SKM-1 treated with dmso at 0.1 percent for 144 hours (cell line): ENCODE data around the gene ATL3.
"Not testable (repeated sequence)": the region's sequence is repeated elsewhere in the genome, so short reads cannot be mapped to it uniquely, and the experiment has no call there.

Experiments
- DNase-seq: peaks from one replicate; lab custom pipeline; 2025; ENCODE audit not compliant: unreplicated experiment; lab: John Stamatoyannopoulos, UW

Gene ATL3

DNA sequence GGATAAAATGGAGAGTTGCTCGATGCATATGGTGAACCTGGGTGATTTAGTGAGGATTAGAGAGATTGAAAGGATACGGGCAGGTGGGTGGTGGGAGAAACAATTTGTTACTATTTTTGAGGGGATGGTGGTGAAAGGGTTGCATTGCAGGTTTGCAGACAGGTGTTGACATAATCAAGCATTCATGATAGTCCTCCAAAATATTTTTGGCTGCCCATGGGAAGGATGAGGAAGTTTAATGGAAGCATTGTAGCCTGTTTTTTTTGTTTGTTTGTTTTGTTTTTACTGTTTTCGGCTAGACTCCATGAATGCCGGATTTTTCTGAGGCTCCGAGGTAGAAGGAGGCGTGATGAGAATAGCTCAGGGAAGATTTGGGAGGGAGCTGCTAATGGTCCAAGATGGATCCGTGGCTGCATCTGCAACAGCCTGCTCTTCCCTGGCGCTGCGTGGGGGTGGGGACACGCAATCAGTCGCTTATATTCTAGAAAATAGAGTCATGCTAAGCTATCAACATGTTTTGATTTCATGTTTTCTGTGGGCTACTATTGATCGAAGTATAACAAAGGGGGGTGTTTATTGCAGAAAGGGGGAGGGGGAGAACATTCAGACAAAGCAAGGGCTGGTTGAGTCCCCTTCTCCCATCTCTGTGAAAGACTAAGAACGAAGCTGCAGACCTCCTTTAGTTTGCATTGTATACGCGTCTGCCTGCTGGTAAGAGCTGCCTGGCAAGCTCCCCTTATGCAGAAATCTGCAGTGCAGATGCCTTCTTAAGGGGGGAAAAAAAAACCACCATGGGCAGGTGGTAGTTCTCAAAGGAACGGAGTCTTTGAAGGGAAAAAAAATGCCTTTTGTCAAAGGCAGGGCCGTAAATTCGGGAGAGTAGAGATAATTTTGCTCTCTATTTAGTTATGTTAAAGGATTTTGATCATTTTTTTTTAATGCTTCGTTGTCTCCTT, 11.2 kb upstream of the ATL3 start:
- DNase-seq, result no peak

DNA sequence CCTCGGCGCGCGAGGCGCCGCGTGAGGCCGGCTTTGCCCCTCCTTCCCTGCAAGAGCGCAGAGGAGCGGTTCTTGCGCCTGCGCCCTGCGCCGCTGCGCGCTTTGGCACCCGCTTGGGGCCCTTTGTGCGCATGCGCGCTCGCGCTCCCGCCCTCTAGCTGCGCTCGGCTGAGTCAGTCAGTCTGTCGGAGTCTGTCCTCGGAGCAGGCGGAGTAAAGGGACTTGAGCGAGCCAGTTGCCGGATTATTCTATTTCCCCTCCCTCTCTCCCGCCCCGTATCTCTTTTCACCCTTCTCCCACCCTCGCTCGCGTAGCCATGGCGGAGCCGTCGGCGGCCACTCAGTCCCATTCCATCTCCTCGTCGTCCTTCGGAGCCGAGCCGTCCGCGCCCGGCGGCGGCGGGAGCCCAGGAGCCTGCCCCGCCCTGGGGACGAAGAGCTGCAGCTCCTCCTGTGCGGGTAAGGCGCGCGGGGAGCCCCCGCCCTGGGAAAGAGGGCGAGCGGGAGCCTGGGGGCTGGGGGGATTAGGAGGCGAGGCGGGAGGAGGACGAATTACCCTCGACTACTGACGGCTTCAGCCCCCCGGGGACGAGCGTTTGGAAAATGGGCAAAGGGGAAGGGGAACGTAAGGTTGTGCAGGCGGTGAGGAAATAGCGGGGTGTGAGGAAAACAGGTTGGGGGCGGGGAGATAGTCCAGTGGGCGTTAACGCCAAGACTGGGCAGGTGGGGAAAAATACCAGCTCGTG, 10.3 kb upstream of the ATL3 start, which contains the start of gene RTN3:
RTN3 (plus strand) TSS at position 180 of the 745 bp plus-strand sequence; CDS start at position 317, 137 bp downstream.
- DNase-seq, result peak; percentile 95

DNA sequence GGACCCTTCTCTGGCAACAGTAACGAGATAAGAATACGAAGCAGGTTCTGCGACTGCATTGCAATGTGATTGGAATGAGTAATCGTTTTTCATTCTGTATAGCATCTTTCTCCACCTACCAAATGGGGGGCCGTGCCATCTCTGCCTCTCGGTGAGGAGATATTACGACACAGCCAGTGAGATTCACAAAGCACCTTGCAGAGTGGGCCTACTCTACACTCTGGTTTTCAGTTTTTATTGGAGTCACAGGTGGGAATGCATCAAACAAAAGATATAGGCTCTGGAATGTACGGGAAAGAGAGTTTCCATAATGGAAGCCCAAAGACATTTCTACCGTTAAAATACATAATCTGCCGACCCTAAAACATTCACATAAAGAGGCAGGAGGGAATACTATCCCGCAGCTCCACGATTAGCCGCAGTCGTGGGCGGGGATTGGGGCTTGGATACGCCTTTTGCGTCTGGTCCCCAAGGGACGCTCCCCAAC, 9.7 kb upstream of the ATL3 start:
- DNase-seq, result no peak

DNA sequence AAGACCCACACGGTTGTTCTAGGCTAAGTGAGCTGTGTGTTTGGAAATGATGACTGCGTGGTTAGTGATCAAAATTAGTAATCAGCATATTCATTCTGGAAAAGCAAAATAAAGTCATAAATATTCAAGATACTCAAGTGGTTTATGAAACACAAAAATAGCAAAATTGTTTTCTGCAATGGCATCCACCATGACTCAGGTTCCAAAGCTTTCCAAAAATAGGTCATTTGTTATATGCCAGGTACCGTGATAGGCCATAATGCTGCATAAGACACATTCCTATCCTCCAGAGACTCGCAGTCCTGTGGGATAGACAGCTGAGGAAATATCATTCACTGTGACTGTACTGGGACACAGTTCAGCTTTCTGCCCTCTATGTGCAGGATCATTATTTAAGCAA, 2.4 kb upstream of the ATL3 start:
- DNase-seq, result no peak

DNA sequence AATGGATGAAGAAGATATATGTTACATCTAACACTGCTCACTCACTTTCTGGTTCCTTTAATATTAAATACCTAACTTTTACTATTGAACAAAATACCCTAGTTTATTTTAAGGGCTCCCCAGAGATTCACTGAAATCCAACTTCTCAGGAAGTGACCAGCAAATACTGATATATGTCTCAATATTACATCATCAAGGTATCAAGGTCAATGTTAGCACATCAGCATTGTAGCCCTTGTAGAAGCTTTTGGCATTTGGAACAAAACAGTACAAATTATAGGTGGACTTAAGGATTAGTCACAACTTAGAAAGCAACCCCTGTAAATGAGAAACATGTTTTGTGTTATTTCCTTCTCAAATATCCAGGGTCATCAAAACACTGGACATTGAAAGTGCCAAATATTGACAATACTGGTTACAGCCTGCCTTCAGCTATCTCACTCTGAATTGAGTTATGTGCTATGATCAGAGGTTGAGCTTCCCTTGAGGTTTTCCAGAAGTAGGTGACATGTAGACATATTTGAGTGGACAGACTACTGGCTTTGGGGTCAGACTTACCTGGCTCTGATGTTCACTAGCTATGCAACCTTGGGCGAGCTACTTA, 1.9 kb upstream of the ATL3 start:
- no peak for DNase-seq

DNA sequence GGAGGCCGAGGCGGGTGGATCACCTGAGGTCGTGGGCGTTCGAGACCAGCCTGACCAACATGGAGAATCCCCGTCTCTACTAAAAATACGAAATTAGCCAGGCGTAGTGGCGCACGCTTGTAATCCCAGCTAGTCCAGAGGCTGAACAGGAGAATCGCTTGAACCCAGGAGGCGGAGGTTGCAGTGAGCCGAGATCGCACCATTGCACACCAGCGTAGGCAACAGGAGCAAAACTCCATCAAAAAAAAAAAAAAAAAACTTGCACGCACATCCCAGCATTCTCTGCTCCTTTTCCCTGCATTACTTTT, 934 bp upstream of the ATL3 start:
- DNase-seq, result no peak

DNA sequence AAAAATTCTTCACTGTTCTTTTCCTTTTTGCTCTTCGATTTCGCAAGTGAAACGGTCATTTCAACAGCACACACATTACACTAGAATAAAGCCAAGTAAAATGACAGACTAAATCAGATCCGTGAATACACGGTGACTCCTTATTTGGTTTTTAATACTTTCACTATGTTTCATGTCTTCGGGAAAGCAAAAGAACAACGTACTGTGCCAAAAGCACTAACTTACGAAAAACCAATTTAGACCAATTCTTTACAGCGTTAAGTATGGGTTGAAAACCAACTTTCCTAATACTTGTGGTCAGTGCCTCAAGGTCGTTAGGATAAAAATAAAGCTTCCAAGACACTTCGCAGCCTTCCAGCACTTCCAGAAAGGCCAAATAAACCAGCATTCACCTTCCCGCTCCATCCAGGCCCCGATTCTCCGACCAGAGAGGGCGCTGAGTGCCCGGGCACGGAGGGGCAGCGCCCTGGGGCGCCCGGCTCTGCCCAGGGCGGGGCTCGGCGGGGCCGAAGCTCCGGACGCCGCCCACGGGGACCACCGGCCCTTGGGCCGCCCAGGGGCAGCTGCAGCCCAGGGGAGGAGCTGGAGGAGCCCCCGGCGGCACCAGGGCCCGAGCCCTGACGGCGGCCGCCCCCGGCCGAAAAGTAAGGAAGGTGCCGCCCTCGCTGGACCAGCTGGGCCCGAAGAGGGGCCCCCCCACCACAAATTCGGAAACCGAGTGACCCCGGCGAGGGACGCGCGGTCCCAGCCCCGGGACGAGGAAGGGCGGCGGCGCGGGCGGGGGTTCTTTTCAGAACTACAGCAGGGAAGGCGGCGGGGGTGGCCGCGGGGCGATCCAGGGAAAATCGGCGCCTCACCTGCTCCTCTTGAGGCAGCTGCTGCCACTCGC, 499 bp downstream of the ATL3 start:
- peak; percentile 43 for DNase-seq

DNA sequence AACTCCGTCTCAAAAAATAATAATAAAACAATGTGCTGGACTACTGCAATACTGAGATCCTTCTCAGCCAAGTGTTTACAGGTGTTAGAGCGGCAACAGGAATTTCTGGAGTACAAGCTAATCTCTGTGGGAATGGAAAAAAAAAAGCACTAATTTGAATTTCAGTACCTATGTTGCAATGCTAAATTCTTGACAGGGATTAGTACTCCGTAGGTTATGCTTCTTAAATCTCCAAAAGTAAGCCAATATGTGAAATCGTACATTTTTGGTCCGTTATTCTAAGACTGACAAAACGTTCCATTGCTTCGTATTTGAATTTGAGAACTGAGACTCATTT, 1.1 kb downstream of the ATL3 start:
- DNase-seq, result no peak

DNA sequence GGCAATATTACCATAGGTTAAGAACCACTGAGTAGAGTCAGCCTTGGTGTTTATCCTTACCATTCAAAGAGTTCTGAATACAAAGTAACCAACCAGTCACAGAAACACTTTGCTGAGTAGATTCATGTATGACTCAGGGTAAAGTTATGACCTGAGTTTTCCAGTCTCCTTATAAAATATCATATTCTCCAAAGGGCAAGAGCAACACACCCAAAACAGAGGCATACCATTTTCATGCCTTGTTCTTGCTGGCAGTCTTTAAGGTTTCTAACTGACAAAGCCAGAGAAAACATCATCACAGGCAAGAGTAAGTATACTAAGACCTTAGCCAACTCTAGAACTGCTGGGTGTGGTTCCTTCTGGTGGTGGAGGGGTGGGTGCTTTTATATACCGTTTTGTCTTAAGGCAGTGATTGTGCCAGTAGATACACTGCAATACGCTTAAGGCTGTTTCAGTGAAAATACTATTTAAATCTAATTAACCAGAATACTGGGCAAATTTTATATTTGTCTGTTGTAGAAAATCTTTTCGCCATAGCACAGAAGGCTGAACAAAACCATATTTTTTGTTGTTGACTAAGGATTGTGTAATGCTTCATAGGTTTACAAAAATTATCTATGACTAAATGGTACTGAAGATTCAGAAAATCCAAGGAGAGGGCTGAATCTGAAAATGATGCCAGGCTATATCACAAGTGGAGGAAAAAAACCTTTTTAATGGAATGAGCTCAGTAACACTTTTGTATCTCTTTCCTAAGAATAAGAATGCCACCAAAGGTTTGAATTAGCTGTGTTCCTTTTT, 3.0 kb downstream of the ATL3 start:
- DNase-seq, result no peak

DNA sequence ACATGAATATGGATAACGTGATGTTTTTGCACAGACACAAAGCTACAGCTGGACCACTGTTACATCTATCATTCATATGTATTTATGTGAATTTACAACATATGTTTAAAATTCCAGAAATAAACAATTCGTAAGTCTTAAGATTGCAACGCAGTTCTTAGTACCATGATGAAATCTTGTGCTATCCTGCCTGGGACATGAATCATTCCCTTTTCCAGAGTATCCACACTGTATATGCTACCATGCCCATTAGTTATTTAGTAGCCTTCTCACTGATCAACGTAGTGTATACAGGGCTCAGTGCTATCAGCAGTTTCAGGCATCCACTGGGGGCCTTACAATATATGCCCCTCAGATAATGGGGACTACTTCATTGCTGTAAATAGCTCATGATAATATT, 4.3 kb downstream of the ATL3 start:
- no peak for DNase-seq

DNA sequence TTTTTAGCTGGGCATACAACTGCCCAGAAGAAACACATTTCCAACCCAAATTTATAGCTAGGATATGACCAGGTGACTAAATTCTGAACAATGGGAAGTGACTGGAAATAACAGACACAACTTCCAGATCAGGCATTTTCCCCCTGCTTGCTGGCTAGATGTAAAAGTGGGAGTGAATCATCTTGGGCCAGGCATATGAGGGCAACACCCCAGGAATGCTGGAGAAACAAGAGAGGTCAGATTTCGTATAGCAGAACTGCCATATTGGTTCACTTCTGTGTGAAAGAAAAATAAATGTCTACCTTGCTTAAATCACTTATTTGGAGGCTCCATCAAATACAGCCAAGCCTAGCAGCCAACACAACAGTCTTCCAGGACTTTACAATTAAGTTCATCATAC, 7.4 kb downstream of the ATL3 start:
- DNase-seq, result no peak

DNA sequence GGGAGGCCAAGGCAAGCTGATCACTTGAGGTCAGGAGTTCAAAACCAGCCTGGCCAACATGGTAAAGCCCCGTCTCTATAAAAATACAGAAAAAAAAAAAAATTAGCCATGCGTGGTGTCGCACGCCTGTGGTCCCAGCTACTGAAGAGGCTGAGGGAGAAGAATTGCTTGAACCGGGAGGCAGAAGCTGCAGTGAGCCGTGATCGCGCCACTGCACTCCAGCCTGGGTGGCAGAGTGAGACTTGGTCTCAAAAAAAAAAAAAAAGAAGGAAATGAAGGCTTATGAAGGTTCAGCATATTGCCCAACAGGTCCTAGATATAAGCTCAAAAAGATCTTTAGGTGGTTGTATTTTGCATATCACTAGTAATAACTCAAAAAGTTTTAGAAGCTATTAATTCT, 10.2 kb downstream of the ATL3 start:
- DNase-seq, result no peak

DNA sequence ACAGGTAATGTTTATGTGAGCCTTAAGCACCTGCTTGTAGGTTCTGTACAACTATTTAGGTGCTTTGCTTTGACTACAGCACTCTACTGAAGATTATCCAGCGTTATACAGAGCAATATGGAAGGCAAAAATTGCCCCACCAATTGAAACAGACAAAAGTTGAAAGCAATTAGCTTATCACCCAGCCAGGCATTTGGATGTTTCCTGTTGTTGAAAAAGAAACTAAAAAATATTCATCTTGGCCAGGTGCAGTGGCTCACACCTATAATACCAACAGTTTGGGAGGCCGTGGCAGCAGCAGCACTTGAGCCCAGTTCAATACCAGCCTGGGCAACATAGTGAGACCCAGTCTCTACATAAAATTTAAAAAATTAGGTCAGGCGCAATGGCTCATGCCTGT, 18.5 kb downstream of the ATL3 start:
- no peak for DNase-seq

DNA sequence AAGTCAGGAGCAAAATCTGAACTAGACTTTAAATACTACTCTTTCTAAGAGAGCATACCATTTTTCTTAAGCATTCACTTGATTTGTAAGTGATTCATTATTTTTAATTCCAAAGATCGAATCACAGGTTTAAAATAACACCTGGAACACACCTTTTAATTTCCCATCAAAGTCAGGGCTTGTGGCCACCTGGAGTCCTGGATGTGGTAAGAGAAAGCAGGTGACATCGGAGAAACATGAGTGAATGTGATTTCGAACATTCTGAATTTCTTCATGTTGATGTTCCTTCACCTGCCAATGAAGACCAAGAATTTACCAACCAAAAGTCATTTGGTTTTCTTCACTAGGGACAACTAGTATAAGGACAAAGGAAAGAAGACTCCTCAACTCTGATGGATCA, 28.0 kb downstream of the ATL3 start:
- no peak for DNase-seq

DNA sequence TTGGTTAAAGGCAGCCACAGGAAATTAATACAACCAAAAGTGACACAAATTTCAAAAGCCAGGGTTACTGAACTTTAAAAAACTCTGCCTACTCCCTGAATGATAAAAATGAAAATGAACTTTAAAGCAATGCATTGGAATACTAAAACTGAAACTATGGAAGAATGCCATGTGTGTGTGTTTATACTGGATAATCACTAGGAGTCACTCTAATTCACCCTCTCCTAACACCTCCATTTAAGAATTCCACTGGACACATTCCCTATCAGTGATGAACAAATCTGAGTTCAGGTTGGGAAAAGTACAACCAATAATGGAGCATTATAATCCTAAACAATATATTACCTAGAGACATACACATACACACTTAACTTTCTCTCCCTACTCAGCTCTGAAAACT, 29.4 kb downstream of the ATL3 start:
- no peak for DNase-seq

DNA sequence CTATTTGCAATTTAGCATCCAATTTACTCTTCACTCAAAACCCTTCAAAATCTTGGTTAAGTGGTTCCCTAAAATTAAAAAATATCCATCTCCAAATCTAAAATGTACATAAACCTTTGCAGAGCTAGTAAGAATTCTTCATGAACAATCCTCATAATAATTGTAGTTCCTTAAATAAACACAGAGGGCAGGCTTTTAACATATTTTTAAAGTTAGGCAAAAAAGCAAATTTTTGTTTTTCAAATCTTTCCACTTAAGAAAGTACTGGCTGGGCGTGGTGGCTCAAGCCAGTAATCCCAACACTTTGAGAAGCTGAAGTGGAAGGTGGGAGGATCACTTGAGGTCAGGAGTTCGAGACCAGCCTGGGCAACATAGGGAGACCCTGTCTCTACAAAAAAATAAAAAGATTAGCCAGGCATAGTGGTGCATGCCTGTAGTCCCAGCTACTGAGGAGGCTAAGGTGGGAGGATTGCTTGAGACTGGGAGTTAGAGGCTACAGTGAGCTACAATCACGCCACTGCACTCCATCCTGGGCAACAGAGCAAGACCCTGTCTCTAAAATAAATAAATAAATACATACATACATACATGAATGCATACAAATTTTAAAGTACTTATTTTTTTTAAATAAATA, 31.9 kb downstream of the ATL3 start:
- peak; percentile 41 for DNase-seq

DNA sequence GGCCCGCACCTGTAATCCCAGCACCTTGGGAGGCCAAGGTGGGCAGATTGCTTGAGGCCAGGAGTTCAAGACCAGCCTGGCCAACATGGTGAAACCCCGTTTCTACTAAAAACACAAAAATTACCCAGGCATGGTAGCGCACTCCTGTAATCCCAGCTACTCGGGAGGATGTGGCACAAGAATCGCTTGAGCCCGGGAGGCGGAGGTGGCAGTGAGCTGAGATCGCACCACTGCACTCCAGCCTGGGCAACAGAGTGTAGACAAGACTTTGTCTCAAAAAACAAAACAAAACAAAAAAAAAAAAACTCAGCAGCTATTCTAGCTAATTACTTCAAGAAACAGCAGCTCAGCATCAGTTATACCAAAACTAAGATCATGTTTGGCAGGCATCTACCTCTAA, 32.7 kb downstream of the ATL3 start:
- DNase-seq, result not testable (repeated sequence)

DNA sequence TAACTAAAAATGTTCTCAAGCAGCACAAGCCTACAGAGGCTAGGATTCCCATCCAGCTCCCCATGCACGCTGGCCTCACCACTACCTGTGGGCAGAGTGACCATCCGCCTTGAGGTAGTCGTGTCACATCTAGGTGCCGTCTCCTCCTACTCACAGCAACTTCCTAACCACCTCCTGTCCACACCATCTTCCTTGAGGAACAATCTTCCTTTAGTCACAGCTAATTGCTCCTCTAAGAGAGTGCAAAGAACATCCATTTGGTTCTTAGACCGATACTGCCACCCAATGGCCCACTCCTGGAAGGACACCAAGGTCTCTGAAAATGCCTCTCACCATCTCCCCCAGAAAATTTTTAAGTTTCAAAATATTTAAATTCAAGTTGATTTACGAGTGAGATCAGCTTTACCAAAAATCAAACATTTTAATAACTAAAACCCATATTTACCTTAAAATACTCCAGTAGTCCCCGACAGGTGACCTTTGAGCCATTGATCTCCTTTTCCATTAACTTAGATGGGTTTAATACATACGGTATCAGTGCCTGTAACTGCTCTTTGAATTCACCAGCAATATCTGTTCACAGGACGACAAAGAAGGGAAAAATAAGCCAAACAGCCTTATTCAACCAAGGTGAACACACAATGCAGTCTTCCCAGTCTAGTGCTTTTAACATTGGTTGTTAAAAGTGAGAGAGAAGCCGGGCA, 35.3 kb downstream of the ATL3 start:
- peak; percentile 41 for DNase-seq

DNA sequence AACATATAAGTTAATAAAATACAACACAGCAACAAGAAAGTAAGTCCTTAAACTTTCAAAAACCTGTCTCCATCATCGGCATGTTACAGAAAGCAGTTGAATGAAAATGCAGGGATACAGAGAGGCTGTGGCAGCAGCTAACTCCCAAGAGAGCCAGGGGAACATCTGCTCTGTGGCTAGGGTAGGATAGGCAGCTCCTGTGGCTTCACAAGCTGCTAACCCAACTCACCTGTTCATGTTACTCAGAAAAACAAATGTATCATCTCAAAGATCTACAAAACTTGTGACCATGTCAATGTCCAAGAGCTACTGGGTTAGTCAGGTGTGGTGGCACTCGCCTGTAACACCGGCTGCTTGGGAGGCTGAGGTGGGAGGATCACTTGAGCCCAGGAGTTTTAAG, 41.8 kb downstream of the ATL3 start:
- DNase-seq, result no peak
